ENCODE measurements around the gene TUBB6.

- TF ChIP-seq, protein P1, sequence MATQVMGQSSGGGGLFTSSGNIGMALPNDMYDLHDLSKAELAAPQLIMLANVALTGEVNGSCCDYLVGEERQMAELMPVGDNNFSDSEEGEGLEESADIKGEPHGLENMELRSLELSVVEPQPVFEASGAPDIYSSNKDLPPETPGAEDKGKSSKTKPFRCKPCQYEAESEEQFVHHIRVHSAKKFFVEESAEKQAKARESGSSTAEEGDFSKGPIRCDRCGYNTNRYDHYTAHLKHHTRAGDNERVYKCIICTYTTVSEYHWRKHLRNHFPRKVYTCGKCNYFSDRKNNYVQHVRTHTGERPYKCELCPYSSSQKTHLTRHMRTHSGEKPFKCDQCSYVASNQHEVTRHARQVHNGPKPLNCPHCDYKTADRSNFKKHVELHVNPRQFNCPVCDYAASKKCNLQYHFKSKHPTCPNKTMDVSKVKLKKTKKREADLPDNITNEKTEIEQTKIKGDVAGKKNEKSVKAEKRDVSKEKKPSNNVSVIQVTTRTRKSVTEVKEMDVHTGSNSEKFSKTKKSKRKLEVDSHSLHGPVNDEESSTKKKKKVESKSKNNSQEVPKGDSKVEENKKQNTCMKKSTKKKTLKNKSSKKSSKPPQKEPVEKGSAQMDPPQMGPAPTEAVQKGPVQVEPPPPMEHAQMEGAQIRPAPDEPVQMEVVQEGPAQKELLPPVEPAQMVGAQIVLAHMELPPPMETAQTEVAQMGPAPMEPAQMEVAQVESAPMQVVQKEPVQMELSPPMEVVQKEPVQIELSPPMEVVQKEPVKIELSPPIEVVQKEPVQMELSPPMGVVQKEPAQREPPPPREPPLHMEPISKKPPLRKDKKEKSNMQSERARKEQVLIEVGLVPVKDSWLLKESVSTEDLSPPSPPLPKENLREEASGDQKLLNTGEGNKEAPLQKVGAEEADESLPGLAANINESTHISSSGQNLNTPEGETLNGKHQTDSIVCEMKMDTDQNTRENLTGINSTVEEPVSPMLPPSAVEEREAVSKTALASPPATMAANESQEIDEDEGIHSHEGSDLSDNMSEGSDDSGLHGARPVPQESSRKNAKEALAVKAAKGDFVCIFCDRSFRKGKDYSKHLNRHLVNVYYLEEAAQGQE (IDR thresholded peaks at IDR 0.05; ENCODE audit: insufficient replicate concordance, low read depth), result no peak
- TF ChIP-seq POLR2AphosphoS5 (IDR thresholded peaks at IDR 0.05; ENCODE audit: low read depth) (no peak), SPI1 (IDR thresholded peaks at IDR 0.05; ENCODE audit: borderline replicate concordance, low read depth) (no peak), GABPA (IDR thresholded peaks at IDR 0.05; ENCODE audit: low read depth) (no peak)
- TF ChIP-seq, protein P2, sequence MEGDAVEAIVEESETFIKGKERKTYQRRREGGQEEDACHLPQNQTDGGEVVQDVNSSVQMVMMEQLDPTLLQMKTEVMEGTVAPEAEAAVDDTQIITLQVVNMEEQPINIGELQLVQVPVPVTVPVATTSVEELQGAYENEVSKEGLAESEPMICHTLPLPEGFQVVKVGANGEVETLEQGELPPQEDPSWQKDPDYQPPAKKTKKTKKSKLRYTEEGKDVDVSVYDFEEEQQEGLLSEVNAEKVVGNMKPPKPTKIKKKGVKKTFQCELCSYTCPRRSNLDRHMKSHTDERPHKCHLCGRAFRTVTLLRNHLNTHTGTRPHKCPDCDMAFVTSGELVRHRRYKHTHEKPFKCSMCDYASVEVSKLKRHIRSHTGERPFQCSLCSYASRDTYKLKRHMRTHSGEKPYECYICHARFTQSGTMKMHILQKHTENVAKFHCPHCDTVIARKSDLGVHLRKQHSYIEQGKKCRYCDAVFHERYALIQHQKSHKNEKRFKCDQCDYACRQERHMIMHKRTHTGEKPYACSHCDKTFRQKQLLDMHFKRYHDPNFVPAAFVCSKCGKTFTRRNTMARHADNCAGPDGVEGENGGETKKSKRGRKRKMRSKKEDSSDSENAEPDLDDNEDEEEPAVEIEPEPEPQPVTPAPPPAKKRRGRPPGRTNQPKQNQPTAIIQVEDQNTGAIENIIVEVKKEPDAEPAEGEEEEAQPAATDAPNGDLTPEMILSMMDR (IDR thresholded peaks at IDR 0.05; ENCODE audit: insufficient read depth, low read length), result no peak
These were observed 19.7 kb upstream of the TUBB6 start for GRCh38 chr18:12288403-12288755.

Data from HL-60 (cell line).